ENCODE results near the gene DOCK8. TPM values are rescaled to one million over a fixed set of nuclear protein-coding genes. Genes with fewer than 3 reads are reported as not detected.
A peak's percentile ranks its signal among the peaks of the same experiment; 100 is the strongest.

Gene DOCK8
- total and polyA plus RNA-seq, 4 experiments from 2014 or later = 31.0 to 315 (median 200) TPM

DNA sequence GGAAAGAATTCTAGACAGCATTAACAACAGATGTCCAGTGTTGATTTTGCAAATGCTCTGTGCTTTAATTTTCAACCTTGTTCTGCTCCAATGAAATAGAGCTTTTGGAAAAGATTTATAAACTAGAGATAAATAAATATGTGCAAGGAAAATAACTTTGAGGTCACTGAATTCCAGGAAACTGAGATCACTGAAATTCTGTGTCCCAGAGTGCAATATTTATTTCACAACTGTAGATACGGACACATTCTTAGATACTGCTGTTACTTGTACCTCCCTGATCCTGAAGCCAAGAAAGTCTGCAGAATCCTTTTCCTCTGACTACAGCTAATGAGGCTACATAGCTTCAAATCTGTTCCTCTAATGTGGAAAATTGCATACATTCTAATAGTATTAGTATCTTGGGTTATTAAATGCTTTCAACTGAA, 222.9 kb downstream of the DOCK8 start:
- Histone ChIP-seq H3K4me1 (ENCODE audit: insufficient read depth, low read length) (no peaks in the 10 kb centered on the region), H3K36me3 (ENCODE audit: insufficient read depth, low read length) (peaks cover 87% of the 10 kb centered on the region), H3K4me3 (ENCODE audit: low read length in 2 of 2) (no peak overlapping the region), H3K9me3 (ENCODE audit: control insufficient read depth in 1 of 2, low read length in 2 of 2) (no peaks in the 10 kb centered on the region), H3K27me3 (ENCODE audit: insufficient read depth, low read length) (no peaks in the 10 kb centered on the region), H3K27ac (ENCODE audit: low read depth, low read length) (no peak overlapping the region)
- CTCF ChIA-PET (ENCODE audit: partially characterized antibody) = no interaction called here
- intact Hi-C loops (cut with micrococcal nuclease) = no loop called here
- Mint-ChIP-seq H3K27me3 (no peaks in the 10 kb centered on the region), H3K27ac (peak overlapping the region in 1 of 7 donors; percentile 3), H3K4me1 (peaks cover 0 to 4% (median 0%) of the 10 kb centered on the region in 4 donors), H3K36me3 (peaks cover 76 to 94% of the 10 kb centered on the region in 2 donors), H3K9me3 (peaks cover 0 to 2% (median 0%) of the 10 kb centered on the region in 8 donors), H3K4me3 (no peak overlapping the region)
- POLR2A ChIA-PET (ENCODE audit: partially characterized antibody) = no interaction called here
- DNase-seq = no peak

DNA sequence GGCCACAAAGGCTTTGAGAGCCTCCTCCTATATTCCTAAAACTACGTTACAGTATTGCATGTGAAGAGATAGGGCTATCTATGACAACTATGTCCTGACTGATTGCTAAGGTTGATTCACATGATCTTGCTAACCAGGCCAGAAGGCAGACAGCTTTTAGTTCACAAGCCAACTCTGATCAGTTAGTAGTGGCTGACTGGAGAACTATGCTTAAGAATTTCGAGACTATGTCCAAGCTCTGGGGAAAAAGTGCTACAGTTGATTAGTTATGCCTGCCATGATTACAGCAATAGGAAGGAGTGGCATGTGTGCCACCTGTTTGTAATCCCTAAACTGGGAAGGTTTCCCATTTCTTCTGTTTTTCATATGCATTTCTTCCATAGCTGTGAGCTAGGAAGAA, 223.4 kb downstream of the DOCK8 start:
- Mint-ChIP-seq H3K27ac (peak overlapping the region in 6 of 7 donors; percentile 3 to 65 (median 46)), H3K9me3 (peaks cover 0 to 2% (median 0%) of the 10 kb centered on the region in 8 donors), H3K36me3 (peaks cover 75 to 94% of the 10 kb centered on the region in 2 donors), H3K27me3 (no peaks in the 10 kb centered on the region), H3K4me1 (peaks cover 0 to 4% (median 0%) of the 10 kb centered on the region in 4 donors), H3K4me3 (no peak overlapping the region)
- Histone ChIP-seq H3K4me1 (ENCODE audit: insufficient read depth, low read length) (no peaks in the 10 kb centered on the region), H3K27me3 (ENCODE audit: insufficient read depth, low read length) (no peaks in the 10 kb centered on the region), H3K9me3 (ENCODE audit: control insufficient read depth in 1 of 2, low read length in 2 of 2) (no peaks in the 10 kb centered on the region), H3K4me3 (ENCODE audit: low read length in 2 of 2) (no peak overlapping the region), H3K27ac (ENCODE audit: low read depth, low read length) (no peak overlapping the region), H3K36me3 (ENCODE audit: insufficient read depth, low read length) (peaks cover 87% of the 10 kb centered on the region)
- DNase-seq = no peak
- CTCF ChIA-PET (ENCODE audit: partially characterized antibody) = no interaction called here
- POLR2A ChIA-PET (ENCODE audit: partially characterized antibody) = no interaction called here
- intact Hi-C loops (cut with micrococcal nuclease) = no loop called here

DNA sequence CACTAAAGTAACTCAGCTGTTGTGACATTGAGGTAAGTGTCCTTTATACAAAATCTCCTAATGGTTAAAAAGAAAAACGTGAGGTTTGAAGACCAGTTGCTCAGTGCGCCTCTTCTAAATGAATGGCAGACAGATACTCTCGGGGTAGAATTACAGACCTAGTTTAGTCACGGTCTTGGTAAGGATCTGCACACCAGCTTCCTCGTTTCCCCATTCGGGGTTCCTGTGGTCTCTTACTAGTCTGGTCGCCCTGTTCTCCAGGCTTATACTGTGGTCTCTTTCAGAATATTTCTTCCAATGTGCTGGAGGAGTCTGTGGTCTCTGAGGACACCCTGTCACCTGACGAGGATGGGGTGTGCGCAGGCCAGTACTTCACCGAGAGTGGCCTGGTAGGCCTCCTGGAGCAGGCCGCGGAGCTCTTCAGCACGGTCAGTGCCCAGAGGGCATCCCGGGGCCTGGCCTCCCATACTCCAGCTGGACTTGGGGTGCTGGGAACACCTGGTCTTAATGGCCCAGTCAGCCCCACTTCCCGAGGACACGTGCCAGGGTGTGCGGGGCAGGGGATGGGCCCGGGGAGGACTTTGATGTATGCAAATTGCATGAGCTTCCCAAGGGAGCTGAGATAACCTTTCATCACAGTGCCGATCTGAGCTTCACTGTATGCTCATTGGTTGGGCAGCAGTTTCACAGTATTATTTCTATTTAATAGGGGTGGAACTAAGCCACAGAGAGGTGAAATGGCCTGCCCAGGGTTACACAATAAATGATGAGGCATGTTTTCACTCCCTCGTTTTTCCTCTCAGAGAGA, 224.5 kb downstream of the DOCK8 start:
- Mint-ChIP-seq H3K36me3 (peaks cover 76 to 94% of the 10 kb centered on the region in 2 donors), H3K4me3 (no peak overlapping the region), H3K27me3 (no peaks in the 10 kb centered on the region), H3K9me3 (peaks cover 0 to 2% (median 0%) of the 10 kb centered on the region in 8 donors), H3K4me1 (peaks cover 0 to 4% (median 0%) of the 10 kb centered on the region in 4 donors), H3K27ac (peak overlapping the region in 2 of 7 donors; percentile 29 to 63)
- Histone ChIP-seq H3K4me1 (ENCODE audit: insufficient read depth, low read length) (no peaks in the 10 kb centered on the region), H3K4me3 (ENCODE audit: low read length in 2 of 2) (no peak overlapping the region), H3K27ac (ENCODE audit: low read depth, low read length) (no peak overlapping the region), H3K27me3 (ENCODE audit: insufficient read depth, low read length) (no peaks in the 10 kb centered on the region), H3K9me3 (ENCODE audit: control insufficient read depth in 1 of 2, low read length in 2 of 2) (no peaks in the 10 kb centered on the region), H3K36me3 (ENCODE audit: insufficient read depth, low read length) (peaks cover 87% of the 10 kb centered on the region)
- ChIA-PET CTCF (ENCODE audit: partially characterized antibody) (interaction anchor here (0.6 kb wide), 1 partner anchor 8 kb away, joined by 3 read pairs; no protein-coding TSS in a partner anchor), POLR2A (ENCODE audit: partially characterized antibody) (no interaction called here)
- intact Hi-C loops (cut with micrococcal nuclease) = no loop called here
- DNase-seq = no peak

DNA sequence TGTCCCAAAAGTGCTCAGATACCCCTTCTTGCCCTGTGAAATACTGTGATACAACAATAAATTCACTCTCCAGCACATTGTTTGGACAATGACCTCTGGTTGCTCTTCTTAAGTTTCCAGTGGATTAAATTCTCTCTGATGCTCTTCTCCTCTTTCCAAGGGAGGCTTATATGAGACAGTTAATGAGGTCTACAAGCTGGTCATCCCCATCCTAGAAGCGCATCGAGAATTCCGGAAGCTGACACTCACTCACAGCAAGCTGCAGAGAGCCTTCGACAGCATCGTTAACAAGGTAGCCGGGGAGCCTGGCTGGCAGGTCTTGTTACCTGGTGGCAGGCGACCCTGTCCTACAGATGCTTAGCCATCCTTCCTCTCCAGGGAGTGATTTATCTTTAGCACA, 226.5 kb downstream of the DOCK8 start:
- intact Hi-C loops (cut with micrococcal nuclease) = no loop called here
- CTCF ChIA-PET (ENCODE audit: partially characterized antibody) = no interaction called here
- no peaks in the 10 kb centered on the region for H3K27me3 Mint-ChIP-seq

DNA sequence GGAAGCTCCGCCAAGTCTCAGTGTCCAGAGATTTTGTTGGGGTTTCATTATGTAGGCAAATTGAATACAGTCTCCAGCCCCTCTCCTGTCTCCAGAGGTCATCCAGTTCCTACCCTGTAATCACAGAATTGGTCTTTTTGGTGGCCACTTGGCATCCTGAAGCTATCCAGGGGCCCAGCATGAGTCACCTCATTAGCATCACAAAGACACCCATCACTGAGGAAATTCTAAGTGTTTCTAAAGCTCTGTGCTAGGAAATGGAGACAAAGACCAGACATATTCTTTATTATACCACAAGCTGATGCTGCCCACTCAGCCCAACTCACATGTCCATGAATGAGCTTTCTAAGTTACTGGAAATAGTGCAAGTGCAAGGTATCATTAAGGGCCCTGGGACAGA, 229.9 kb downstream of the DOCK8 start:
- H3K4me1 ChIP-seq (ENCODE audit: insufficient read depth, low read length) = peaks cover 22% of the 10 kb centered on the region

More for the DNA sequence above, 226.5 kb downstream of the DOCK8 start:
- Histone ChIP-seq H3K27ac (ENCODE audit: low read depth, low read length) (no peak overlapping the region), H3K27me3 (ENCODE audit: insufficient read depth, low read length) (no peaks in the 10 kb centered on the region), H3K4me3 (ENCODE audit: low read length in 2 of 2) (no peak overlapping the region), H3K4me1 (ENCODE audit: insufficient read depth, low read length) (peaks cover under 1% of the 10 kb centered on the region), H3K36me3 (ENCODE audit: insufficient read depth, low read length) (peaks cover 87% of the 10 kb centered on the region), H3K9me3 (ENCODE audit: control insufficient read depth in 1 of 2, low read length in 2 of 2) (no peaks in the 10 kb centered on the region)
- Mint-ChIP-seq H3K36me3 (peaks cover 76 to 95% of the 10 kb centered on the region in 2 donors), H3K9me3 (peaks cover 0 to 2% (median 0%) of the 10 kb centered on the region in 8 donors), H3K27ac (peak overlapping the region in 5 of 7 donors; percentile 11 to 71 (median 63)), H3K4me3 (no peak overlapping the region), H3K4me1 (peaks cover 5 to 10% (median 9%) of the 10 kb centered on the region in 4 donors)
- DNase-seq = no peak
- POLR2A ChIA-PET (ENCODE audit: partially characterized antibody) = no interaction called here

DNA sequence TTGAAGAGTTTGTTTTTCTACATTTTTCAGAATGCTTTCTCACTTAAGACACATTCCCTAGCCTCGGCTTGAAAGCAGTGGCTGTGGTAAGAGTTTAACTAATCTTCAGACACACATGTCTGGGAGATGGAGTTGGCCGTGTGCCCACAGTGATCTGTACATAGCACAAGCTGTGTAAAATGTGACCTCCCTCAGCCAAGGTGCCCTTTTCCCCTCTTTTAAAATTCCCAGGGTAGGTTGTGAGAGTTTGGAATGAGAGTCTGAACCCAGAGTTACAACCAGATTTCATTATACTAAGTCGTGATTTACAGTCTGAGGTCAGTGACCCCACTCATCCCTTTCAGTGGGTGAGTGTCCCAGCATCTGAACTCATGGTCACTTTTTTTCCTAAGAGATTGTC, 230.4 kb downstream of the DOCK8 start:
- ChIA-PET POLR2A (ENCODE audit: partially characterized antibody) (no interaction called here), CTCF (ENCODE audit: partially characterized antibody) (interaction anchor here (1.2 kb wide), 1 partner anchor 102 kb away, joined by 3 read pairs; no protein-coding TSS in a partner anchor)
- no peak overlapping the region for H3K27ac ChIP-seq (ENCODE audit: low read depth, low read length)
- peaks cover 18 to 34% (median 29%) of the 10 kb centered on the region in 4 donors for H3K4me1 Mint-ChIP-seq
- no peaks in the 10 kb centered on the region for H3K27me3 Mint-ChIP-seq
- H3K27me3 ChIP-seq (ENCODE audit: insufficient read depth, low read length) = no peaks in the 10 kb centered on the region
- DNase-seq = no peak
- H3K4me1 ChIP-seq (ENCODE audit: insufficient read depth, low read length) = peaks cover 22% of the 10 kb centered on the region
- intact Hi-C loops (cut with micrococcal nuclease) = no loop called here
- H3K9me3 ChIP-seq (ENCODE audit: control insufficient read depth in 1 of 2, low read length in 2 of 2) = no peaks in the 10 kb centered on the region
- H3K36me3 Mint-ChIP-seq = peaks cover 68 to 85% of the 10 kb centered on the region in 2 donors
- no peaks in the 10 kb centered on the region for H3K9me3 Mint-ChIP-seq
- H3K27ac Mint-ChIP-seq = peak overlapping the region in 3 of 7 donors; percentile 9 to 80 (median 53)
- H3K4me3 ChIP-seq (ENCODE audit: low read length in 2 of 2) = no peak overlapping the region
- peaks cover 63% of the 10 kb centered on the region for H3K36me3 ChIP-seq (ENCODE audit: insufficient read depth, low read length)
- H3K4me3 Mint-ChIP-seq = peak overlapping the region in 1 of 8 donors; percentile 55

More for the DNA sequence above, 229.9 kb downstream of the DOCK8 start:
- no peaks in the 10 kb centered on the region for H3K27me3 Mint-ChIP-seq
- peaks cover 66 to 85% of the 10 kb centered on the region in 2 donors for H3K36me3 Mint-ChIP-seq
- no peak for DNase-seq
- H3K9me3 ChIP-seq (ENCODE audit: control insufficient read depth in 1 of 2, low read length in 2 of 2) = no peaks in the 10 kb centered on the region
- H3K4me3 Mint-ChIP-seq = no peak overlapping the region
- CTCF ChIA-PET (ENCODE audit: partially characterized antibody) = interaction anchor here (1.2 kb wide), 1 partner anchor 102 kb away, joined by 3 read pairs; no protein-coding TSS in a partner anchor
- H3K9me3 Mint-ChIP-seq = no peaks in the 10 kb centered on the region
- intact Hi-C loops (cut with micrococcal nuclease) = no loop called here
- no peaks in the 10 kb centered on the region for H3K27me3 ChIP-seq (ENCODE audit: insufficient read depth, low read length)
- POLR2A ChIA-PET (ENCODE audit: partially characterized antibody) = no interaction called here
- no peak overlapping the region for H3K4me3 ChIP-seq (ENCODE audit: low read length in 2 of 2)
- H3K4me1 Mint-ChIP-seq = peaks cover 18 to 34% (median 29%) of the 10 kb centered on the region in 4 donors
- peaks cover 63% of the 10 kb centered on the region for H3K36me3 ChIP-seq (ENCODE audit: insufficient read depth, low read length)
- H3K27ac Mint-ChIP-seq = peak overlapping the region in 2 of 7 donors; percentile 29 to 62
- no peak overlapping the region for H3K27ac ChIP-seq (ENCODE audit: low read depth, low read length)

DNA sequence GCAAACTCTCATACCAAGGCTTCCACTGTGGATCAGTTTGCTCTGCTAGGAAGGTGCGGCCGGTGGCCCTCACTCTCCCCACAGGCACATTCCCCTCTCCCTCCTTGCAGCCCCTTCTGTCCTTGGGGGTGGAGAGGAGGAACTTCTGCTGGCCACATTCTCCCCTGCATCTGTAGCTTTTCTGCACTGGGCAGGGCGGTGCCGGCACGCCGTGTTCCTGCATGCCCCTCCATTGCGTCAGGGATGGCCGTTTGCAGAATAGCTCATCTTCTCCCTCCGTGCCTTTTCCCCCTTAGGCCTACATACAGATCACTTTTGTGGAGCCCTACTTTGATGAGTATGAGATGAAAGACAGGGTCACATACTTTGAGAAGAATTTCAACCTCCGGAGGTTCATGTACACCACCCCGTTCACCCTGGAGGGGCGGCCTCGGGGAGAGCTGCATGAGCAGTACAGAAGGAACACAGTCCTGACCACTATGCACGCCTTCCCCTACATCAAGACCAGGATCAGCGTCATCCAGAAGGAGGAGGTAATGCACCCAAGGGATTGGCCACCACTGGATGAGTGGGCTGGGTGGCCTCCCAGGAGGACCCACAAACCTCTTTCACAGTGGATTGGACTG, 231.5 kb downstream of the DOCK8 start:
- Histone ChIP-seq H3K9me3 (ENCODE audit: control insufficient read depth in 1 of 2, low read length in 2 of 2) (no peaks in the 10 kb centered on the region), H3K27me3 (ENCODE audit: insufficient read depth, low read length) (no peaks in the 10 kb centered on the region), H3K27ac (ENCODE audit: low read depth, low read length) (no peak overlapping the region), H3K4me3 (ENCODE audit: low read length in 2 of 2) (no peak overlapping the region), H3K36me3 (ENCODE audit: insufficient read depth, low read length) (peaks cover 67% of the 10 kb centered on the region), H3K4me1 (ENCODE audit: insufficient read depth, low read length) (peaks cover 22% of the 10 kb centered on the region)
- CTCF ChIA-PET (ENCODE audit: partially characterized antibody) = interaction anchor here (1.3 to 2.3 kb wide), 3 partner anchors 12 to 362 kb away, joined by 3 to 7 read pairs (median 4); no protein-coding TSS in a partner anchor
- intact Hi-C loops (cut with micrococcal nuclease) = loop anchor here (2.0 kb wide), 2 partner anchors 25 to 59 kb away; partner anchors contain the start of gene KANK1
- H3K27ac Mint-ChIP-seq = peak overlapping the region in 4 of 7 donors; percentile 9 to 72 (median 30)
- no peak for DNase-seq
- POLR2A ChIA-PET (ENCODE audit: partially characterized antibody) = no interaction called here
- H3K9me3 Mint-ChIP-seq = no peaks in the 10 kb centered on the region
- peak overlapping the region in 2 of 8 donors; percentile 25 for H3K4me3 Mint-ChIP-seq
- H3K27me3 Mint-ChIP-seq = no peaks in the 10 kb centered on the region
- peaks cover 18 to 34% (median 27%) of the 10 kb centered on the region in 4 donors for H3K4me1 Mint-ChIP-seq
- peaks cover 64 to 81% of the 10 kb centered on the region in 2 donors for H3K36me3 Mint-ChIP-seq

All from CD4-positive, alpha-beta memory T cell (primary cell).